Activated T-cell treated with anti-CD3 and anti-CD28 coated beads, Interleukin-2, amount 50 U/mL, for 4 hours (primary cell): ENCODE measurements around the gene CSNK1D. TPM values are rescaled to one million over a fixed set of nuclear protein-coding genes. Genes with fewer than 3 reads are reported as not detected.

ENCODE experiments used
- ATAC-seq, 2 donors: fragments of 200-7000 bp; cut with Tn5 transposase; one replicate each; pipeline ENCODE4 v1.10.0; 2021
- DNase-seq: peaks from one replicate; pipeline ENCODE4 v3.0.0-alpha.2; 2020
- H3K27me3 Mint-ChIP-seq: one replicate; pipeline ENCODE4 v1.8.0; 2021; ENCODE audit warnings: low read depth, mixed read lengths
- H3K36me3 Mint-ChIP-seq: one replicate; pipeline ENCODE4 v1.8.0; 2022; ENCODE audit warnings: mixed read lengths; ENCODE audit not compliant: insufficient read depth
- H3K4me1 Mint-ChIP-seq: one replicate; pipeline ENCODE4 v1.8.0; 2021; ENCODE audit warnings: low read depth, mixed read lengths
- H3K4me3 Mint-ChIP-seq: one replicate; pipeline ENCODE4 v1.8.0; 2021; ENCODE audit warnings: mild to moderate bottlenecking, moderate library complexity, mixed read lengths
- H3K9me3 Mint-ChIP-seq: one replicate; pipeline ENCODE4 v1.8.0; 2021; ENCODE audit warnings: mixed read lengths
- total RNA-seq, 3 donors: library from RNA; stranded (reverse); gene quantifications; one replicate each; pipeline ENCODE4 v1.2.1, GENCODE V29; 2021

The CSNK1D gene
- total RNA-seq, 3 donors from 2014 or later: 152 to 170 (median 164) TPM

- Mint-ChIP-seq H3K4me3 (no peak overlapping the region), H3K27me3 (no peaks in the 10 kb centered on the region), H3K9me3 (no peaks in the 10 kb centered on the region), H3K36me3 (no peaks in the 10 kb centered on the region), H3K4me1 (peaks cover 19% of the 10 kb centered on the region)
- no peak for ATAC-seq
- DNase-seq: no peak
These were observed 41.1 kb downstream of the CSNK1D start for GRCh38 chr17:82232322-82232820.

GRCh38 chr17:82231562-82232321 lies 41.8 kb downstream of the CSNK1D start:
- DNase-seq: no peak
- no peaks in the 10 kb centered on the region for H3K9me3 Mint-ChIP-seq
- H3K4me3 Mint-ChIP-seq: no peak overlapping the region
- H3K27me3 Mint-ChIP-seq: no peaks in the 10 kb centered on the region
- ATAC-seq: no peak
- no peaks in the 10 kb centered on the region for H3K36me3 Mint-ChIP-seq
- peaks cover 21% of the 10 kb centered on the region for H3K4me1 Mint-ChIP-seq

DNA sequence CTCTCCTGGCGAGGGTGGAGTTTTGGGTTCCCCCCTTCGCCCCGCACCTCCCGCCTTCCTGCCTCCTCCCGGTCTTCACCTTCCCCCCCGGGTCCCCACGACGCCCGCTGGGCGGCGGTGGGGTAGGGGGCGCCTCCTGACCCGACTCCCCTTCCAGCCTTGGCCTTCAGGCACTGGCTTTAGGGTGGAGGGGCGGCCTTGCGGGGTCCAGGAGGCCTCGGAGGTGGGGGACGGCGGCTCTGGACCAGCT lies 42.3 kb downstream of the CSNK1D start:
- Mint-ChIP-seq H3K36me3 (no peaks in the 10 kb centered on the region), H3K4me3 (no peak overlapping the region), H3K9me3 (no peaks in the 10 kb centered on the region), H3K27me3 (no peaks in the 10 kb centered on the region), H3K4me1 (peaks cover 20% of the 10 kb centered on the region)
- ATAC-seq (peak in 1 of 2 donors; percentile 8), DNase-seq (no peak)

DNA sequence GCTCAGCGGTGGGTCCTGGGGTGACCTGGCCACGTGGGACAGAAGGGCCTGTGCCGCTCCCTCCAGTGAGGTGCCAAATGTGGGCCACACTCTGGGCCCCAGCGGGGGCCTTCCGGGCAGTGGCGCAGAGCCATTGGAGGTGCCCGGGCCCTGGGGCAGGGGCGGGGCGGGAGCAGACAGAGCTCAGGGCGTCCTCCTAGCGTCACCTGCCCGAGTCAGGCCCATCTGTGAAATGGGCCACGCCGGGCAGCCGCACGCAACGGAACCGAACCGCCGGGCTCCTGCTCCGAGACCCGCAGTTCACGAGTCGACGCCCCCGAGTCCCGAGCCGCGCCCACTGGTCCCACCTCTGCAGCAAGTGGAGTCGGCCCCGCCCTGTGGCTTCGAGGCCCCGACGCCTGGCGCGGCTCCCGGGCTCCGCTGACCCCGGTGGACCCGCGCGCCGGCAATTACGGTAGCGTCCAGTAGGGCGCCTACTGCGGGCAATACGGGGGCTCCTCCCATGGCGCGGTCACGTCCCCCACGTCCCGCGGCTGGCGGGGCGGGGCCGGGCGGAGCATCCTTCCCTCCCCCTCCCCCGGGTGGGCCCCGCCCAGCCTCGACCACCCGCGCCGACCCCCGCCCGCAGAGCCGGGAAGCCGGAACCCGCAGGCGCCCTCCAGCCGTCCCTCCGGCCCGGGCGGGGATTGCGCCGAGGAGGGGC lies 42.7 kb downstream of the CSNK1D start:
- Mint-ChIP-seq H3K4me3 (peak overlapping the region; percentile 76), H3K9me3 (no peaks in the 10 kb centered on the region), H3K4me1 (peaks cover 17% of the 10 kb centered on the region), H3K27me3 (no peaks in the 10 kb centered on the region), H3K36me3 (no peaks in the 10 kb centered on the region)
- ATAC-seq (peak; percentile 27), DNase-seq (no peak)

DNA sequence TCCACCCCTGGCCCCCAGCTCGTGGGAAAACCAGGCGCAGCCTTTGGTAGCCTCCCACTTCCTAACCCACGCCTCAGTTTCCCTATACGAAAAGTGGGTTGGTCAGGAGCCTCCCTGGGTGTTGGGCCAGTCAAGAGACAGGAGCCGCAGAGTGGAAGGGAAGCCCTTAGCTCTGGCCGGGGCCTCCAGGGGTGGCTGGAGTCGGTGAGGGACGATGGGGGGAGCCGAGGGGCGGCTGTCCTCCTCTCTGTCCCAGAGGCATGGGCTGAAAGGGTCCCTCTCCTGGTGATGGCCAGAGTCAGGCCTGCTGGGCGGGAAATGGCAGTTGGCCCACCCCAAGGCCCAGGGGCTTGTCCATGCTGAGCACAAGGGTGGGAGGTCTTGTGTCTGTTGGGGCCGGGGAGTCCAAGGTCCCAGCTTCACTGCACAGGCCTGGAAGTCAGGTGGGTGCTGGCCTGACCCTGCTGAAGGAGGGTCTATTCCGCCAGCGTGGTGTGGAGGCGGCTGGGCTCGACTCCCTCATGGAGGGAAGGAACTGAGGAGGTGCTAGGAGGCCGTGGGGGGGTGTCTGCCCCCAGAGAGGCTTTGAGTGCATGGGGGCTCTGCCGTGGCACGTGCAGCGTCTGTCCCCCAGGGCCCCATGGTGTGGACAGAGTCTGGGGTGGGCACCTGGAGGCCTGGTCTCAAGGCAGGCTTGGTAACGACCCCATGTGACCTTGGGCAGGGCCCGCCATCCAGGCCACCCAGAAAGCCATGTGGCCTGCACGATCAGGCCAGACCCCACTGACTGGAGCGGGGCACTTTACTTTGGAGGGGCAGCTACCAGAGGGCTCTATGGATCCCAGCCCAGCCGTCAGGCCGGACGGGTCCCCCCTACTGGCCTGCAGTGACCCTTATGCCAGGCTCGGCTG lies 43.5 kb downstream of the CSNK1D start:
- ATAC-seq (no peak), DNase-seq (no peak)
- Mint-ChIP-seq H3K4me1 (peaks cover 17% of the 10 kb centered on the region), H3K9me3 (no peaks in the 10 kb centered on the region), H3K36me3 (no peaks in the 10 kb centered on the region), H3K4me3 (peak overlapping the region; percentile 76), H3K27me3 (no peaks in the 10 kb centered on the region)

DNA sequence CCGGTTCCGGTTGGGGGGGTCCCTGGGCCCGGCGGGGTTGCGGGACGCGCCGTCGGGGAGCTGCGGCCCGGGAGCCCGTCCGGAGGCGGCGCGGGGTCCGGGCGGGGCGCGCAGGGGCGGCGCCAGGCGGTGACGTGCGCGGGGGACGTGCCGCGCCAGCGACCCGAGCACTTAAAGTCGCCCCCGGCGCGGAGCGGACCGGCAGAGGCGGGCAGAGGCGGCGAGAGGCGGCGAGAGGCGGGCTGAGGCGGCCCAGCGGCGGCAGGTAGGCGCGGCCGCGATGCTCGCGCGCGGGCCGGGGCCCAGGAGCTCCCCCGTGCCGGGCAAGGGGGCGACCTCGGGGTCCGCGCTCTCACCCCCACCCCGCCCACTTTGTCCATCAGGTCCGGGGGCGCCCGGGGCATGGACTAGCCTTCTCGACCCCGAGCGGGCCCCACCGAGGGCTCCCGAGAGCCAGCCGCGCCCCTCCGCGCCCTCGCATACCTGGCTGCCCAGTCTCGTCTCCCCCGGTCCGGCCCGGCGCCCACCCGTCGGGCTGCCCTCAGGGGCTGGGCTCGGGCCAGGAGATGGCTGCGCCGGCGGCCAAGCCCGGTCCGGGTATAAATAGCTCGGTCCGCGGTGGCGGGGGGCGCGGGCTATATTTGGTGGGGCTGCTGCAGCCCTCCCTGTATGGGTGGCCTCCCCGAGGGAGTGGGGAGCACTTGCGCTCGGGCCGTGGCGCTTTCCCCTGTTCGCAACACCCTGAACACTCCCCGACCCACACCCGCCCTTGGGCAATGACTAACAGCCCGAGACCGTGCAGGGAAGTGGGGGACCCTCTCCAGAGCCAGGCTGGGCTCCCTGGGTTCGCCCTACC lies 44.4 kb downstream of the CSNK1D start, which contains the start of gene SLC16A3:
SLC16A3 (plus strand) TSS at position 201 of the 856 bp plus-strand sequence. CDS start 6,967 bp downstream, outside the sequence.
- ATAC-seq: peak; percentile 64 to 70
- Mint-ChIP-seq H3K4me3 (peak within 1 kb of the TSS; percentile 80), H3K9me3 (no peaks in the 10 kb centered on the region)

GRCh38 chr17:82228278-82228841 lies 45.1 kb downstream of the CSNK1D start:
- Mint-ChIP-seq H3K4me1 (peaks cover 17% of the 10 kb centered on the region), H3K36me3 (no peaks in the 10 kb centered on the region), H3K27me3 (no peaks in the 10 kb centered on the region), H3K9me3 (no peaks in the 10 kb centered on the region), H3K4me3 (peak overlapping the region; percentile 80)
- ATAC-seq: peak; percentile 60 to 61
- DNase-seq: no peak

More for the DNA sequence above, 44.4 kb downstream of the CSNK1D start, which contains the start of gene SLC16A3:
- peak; percentile 65 for DNase-seq
- no peaks in the 10 kb centered on the region for H3K36me3 Mint-ChIP-seq
- peaks cover 17% of the 10 kb centered on the region for H3K4me1 Mint-ChIP-seq
- no peaks in the 10 kb centered on the region for H3K27me3 Mint-ChIP-seq

DNA sequence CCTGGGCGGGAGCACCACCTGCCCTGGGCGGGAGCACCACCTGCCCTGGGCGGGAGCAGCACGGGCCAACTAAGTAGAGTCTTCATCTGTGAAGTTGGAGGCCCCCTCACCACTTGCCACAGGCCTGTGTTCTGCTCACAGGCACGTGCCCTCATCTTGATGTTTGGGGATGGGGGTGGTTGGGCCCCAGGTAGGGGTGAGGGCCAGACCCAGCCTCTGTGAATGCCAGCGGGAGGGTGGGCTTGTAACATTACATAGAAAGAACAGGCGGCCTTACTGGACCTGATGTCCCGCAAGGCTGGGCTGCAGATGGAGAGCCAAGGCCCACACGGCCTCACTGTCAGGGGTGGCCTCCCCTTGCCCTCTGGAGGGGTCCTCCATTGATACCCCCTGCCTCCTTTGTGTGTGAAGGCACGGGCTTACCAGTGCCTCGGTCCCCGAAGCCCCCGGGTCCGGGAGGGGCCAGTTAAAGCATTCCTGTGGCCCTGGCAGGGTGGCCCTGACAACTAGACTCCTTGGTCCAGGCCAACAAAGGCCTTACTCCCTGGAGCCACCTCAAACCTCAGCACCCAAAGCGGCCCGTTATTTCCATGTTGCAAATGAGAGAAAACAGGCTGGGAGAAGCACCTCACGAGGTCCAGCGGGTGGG lies 45.7 kb downstream of the CSNK1D start:
- DNase-seq: no peak
- Mint-ChIP-seq H3K27me3 (no peaks in the 10 kb centered on the region), H3K4me1 (peaks cover 17% of the 10 kb centered on the region), H3K9me3 (no peaks in the 10 kb centered on the region), H3K36me3 (no peaks in the 10 kb centered on the region), H3K4me3 (peak overlapping the region; percentile 80)
- ATAC-seq: no peak

DNA sequence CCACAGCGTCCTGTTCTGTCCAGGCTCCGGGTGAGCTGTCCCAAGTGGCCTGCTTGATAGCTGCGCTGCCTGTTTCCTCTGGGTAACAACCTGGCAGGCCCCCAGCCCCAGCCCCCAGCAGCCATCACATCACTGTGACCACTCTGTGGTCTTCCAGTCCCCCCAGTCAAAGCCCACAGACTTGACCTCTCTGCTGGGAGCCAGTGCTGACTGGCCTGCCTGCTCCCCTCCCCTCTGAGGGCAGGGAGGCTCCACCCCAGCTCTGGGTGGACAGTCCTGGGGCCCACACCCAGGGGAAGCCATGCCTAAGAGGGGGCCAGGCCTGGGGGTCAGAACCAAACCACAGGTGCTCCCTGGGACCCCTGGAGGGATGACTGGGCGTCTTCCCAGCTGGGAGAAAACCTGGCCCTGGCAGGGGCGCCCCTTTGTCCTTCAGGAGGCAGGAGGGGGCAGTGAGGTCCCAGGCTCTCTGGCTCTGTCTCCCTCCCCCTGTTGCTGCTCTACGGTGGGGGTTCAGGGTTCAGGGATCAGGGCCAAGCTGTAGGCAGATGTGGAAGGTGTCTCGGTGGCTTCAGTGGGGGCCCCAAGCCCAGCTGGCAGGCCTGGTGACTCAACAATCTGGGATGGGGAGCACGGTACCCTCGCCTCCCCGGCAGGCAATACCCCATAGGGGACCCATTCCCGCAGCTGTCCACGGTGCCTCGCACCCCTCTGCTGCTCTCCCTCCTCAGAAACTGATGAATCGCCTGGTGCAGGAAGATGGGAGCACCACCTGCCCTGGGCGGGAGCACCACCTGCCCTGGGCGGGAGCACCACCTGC lies 46.5 kb downstream of the CSNK1D start:
- DNase-seq (no peak), ATAC-seq (no peak)
- no peaks in the 10 kb centered on the region for H3K27me3 Mint-ChIP-seq
- H3K9me3 Mint-ChIP-seq: no peaks in the 10 kb centered on the region
- H3K36me3 Mint-ChIP-seq: no peaks in the 10 kb centered on the region
- peak overlapping the region; percentile 26 for H3K4me3 Mint-ChIP-seq
- peaks cover 17% of the 10 kb centered on the region for H3K4me1 Mint-ChIP-seq

DNA sequence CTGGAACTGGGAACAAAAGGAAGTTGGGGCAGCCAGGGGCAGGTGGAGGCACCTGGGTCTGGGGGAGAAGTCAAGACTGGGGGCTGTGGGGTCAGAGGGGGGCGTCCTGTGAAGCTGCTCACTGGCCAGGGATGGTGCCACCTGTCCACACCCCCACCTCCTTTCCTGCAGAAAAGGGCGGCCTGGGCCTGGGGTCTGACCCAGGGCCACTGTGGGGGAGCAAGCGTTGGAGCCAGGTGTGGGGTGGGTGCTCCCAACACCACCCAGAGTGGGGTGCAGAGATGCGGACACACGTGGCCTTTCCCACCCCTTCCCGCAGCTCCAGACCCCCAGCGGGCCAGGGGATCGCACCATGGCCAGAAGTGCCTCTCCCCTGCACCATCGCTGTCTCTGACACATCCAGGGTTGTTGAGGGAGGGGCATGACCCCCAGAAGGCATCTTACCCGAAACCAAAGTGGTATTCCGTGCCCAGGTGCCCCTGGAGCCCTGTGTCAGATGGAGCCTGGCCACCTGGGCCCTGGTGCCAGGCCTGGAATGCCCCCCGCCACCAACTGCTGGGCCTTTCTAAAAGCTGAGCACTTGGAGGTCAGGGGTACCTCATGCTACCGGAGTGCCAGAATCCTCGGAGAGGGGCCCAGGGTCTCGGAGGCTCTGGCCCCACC lies 47.2 kb downstream of the CSNK1D start:
- peaks cover 17% of the 10 kb centered on the region for H3K4me1 Mint-ChIP-seq
- DNase-seq: no peak
- H3K27me3 Mint-ChIP-seq: no peaks in the 10 kb centered on the region
- H3K4me3 Mint-ChIP-seq: no peak overlapping the region
- H3K36me3 Mint-ChIP-seq: no peaks in the 10 kb centered on the region
- no peak for ATAC-seq
- H3K9me3 Mint-ChIP-seq: no peaks in the 10 kb centered on the region

GRCh38 chr17:82225368-82226029 lies 48.0 kb downstream of the CSNK1D start:
- no peaks in the 10 kb centered on the region for H3K36me3 Mint-ChIP-seq
- peaks cover 17% of the 10 kb centered on the region for H3K4me1 Mint-ChIP-seq
- DNase-seq (no peak), ATAC-seq (no peak)
- H3K4me3 Mint-ChIP-seq: no peak overlapping the region
- H3K27me3 Mint-ChIP-seq: no peaks in the 10 kb centered on the region
- no peaks in the 10 kb centered on the region for H3K9me3 Mint-ChIP-seq
